Cardiac muscle cell (in vitro differentiated cells and primary cell): ENCODE measurements around the gene SPIRE1. TPM values are rescaled to one million over a fixed set of nuclear protein-coding genes. Genes with fewer than 3 reads are reported as not detected.
"Not testable (repeated sequence)": the region's sequence is repeated elsewhere in the genome, so short reads cannot be mapped to it uniquely, and the experiment has no call there.

Source experiments
- DNase-seq, 2 donors: peaks; one replicate each; pipeline versions ENCODE4 v3.0.0 to v3.0.0-alpha.2; 2010 to 2017; ENCODE audit warnings: low read depth in 1 of 2, low spot score in 1 of 2
- H3K27ac ChIP-seq: fragments of 200-600 bp; sonication (generic); 2 replicates; pipeline ENCODE4 v1.5.1; 2016
- H3K27me3 ChIP-seq: fragments of 200-600 bp; sonication (generic); 2 replicates; pipeline ENCODE4 v1.6.0; 2016; ENCODE audit warnings: control low read depth
- H3K36me3 ChIP-seq: fragments of 200-600 bp; sonication (generic); 2 replicates; pipeline ENCODE4 v1.5.1; 2016; ENCODE audit warnings: control low read depth
- H3K4me1 ChIP-seq: fragments of 200-600 bp; sonication (generic); 2 replicates; pipeline ENCODE4 v1.8.1; 2017; ENCODE audit warnings: low read depth, mild to moderate bottlenecking, mixed run types
- H3K4me3 ChIP-seq: fragments of 200-600 bp; sonication (generic); 2 replicates; pipeline ENCODE4 v1.5.1; 2016; ENCODE audit warnings: mild to moderate bottlenecking
- H3K9me3 ChIP-seq: fragments of 200-600 bp; sonication (generic); 2 replicates; pipeline ENCODE4 v1.5.1; 2017; ENCODE audit warnings: low read depth, mild to moderate bottlenecking, control low read depth
- polyA plus RNA-seq: library from polyadenylated mRNA; unstranded; fragments of >200 nt; fragmentation: Nextera tagmentation; extraction: Ambion mirVana; gene quantifications from 2 replicates; pipeline ENCODE4 v1.2.1, GENCODE V29; 2016
- total RNA-seq: library from RNA; depleted of rRNA; stranded (reverse); fragments of >200 nt; gene quantifications from 2 replicates; pipeline ENCODE4 v1.2.3, GENCODE V29; 2016
- TF ChIP-seq, protein P1 (sequence below): IDR thresholded peaks from 2 replicates; pipeline ENCODE4 v1.5.1; 2012; ENCODE audit warnings: low read depth, mild to moderate bottlenecking, low read length

Gene SPIRE1
- total and polyA plus RNA-seq, 2 experiments from 2014 or later: 17.8 to 19.6 TPM

GRCh38 chr18:12543697-12544096 is 114.2 kb downstream of the SPIRE1 start:
- H3K9me3 ChIP-seq: no peaks in the 10 kb centered on the region
- no peaks in the 10 kb centered on the region for H3K27me3 ChIP-seq
- TF ChIP-seq, protein P1, sequence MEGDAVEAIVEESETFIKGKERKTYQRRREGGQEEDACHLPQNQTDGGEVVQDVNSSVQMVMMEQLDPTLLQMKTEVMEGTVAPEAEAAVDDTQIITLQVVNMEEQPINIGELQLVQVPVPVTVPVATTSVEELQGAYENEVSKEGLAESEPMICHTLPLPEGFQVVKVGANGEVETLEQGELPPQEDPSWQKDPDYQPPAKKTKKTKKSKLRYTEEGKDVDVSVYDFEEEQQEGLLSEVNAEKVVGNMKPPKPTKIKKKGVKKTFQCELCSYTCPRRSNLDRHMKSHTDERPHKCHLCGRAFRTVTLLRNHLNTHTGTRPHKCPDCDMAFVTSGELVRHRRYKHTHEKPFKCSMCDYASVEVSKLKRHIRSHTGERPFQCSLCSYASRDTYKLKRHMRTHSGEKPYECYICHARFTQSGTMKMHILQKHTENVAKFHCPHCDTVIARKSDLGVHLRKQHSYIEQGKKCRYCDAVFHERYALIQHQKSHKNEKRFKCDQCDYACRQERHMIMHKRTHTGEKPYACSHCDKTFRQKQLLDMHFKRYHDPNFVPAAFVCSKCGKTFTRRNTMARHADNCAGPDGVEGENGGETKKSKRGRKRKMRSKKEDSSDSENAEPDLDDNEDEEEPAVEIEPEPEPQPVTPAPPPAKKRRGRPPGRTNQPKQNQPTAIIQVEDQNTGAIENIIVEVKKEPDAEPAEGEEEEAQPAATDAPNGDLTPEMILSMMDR: no peak
- H3K36me3 ChIP-seq: no peaks in the 10 kb centered on the region
- no peak overlapping the region for H3K4me3 ChIP-seq
- H3K27ac ChIP-seq: no peak overlapping the region
- H3K4me1 ChIP-seq: no peaks in the 10 kb centered on the region
- peak in 1 of 2 donors; percentile 12 for DNase-seq

GRCh38 chr18:12540751-12541150 is 117.2 kb downstream of the SPIRE1 start:
- Histone ChIP-seq H3K4me1 (no peaks in the 10 kb centered on the region), H3K27ac (no peak overlapping the region), H3K36me3 (no peaks in the 10 kb centered on the region), H3K27me3 (no peaks in the 10 kb centered on the region), H3K9me3 (no peaks in the 10 kb centered on the region), H3K4me3 (no peak overlapping the region)
- DNase-seq: no peak
- TF ChIP-seq, protein P1: no peak

- DNase-seq: peak in 1 of 2 donors; percentile 11
- not testable (repeated sequence) for H3K36me3 ChIP-seq, H3K4me3 ChIP-seq, H3K4me1 ChIP-seq, H3K9me3 ChIP-seq, H3K27me3 ChIP-seq, H3K27ac ChIP-seq
These were observed 118.7 kb downstream of the SPIRE1 start for GRCh38 chr18:12539158-12539557.

- Histone ChIP-seq H3K4me1 (peaks cover 9% of the 10 kb centered on the region), H3K9me3 (no peaks in the 10 kb centered on the region), H3K4me3 (no peak overlapping the region), H3K36me3 (no peaks in the 10 kb centered on the region), H3K27me3 (no peaks in the 10 kb centered on the region), H3K27ac (no peak overlapping the region)
- TF ChIP-seq, protein P1: no peak
- no peak for DNase-seq
These were observed 123.1 kb downstream of the SPIRE1 start for GRCh38 chr18:12534820-12535219.

GRCh38 chr18:12532661-12533060 is 125.2 kb downstream of the SPIRE1 start:
- TF ChIP-seq, protein P1: no peak
- no peaks in the 10 kb centered on the region for H3K9me3 ChIP-seq
- no peaks in the 10 kb centered on the region for H3K27me3 ChIP-seq
- peak in 1 of 2 donors; percentile 26 for DNase-seq
- H3K27ac ChIP-seq: no peak overlapping the region
- peaks cover 9% of the 10 kb centered on the region for H3K4me1 ChIP-seq
- H3K4me3 ChIP-seq: no peak overlapping the region
- H3K36me3 ChIP-seq: no peaks in the 10 kb centered on the region

GRCh38 chr18:12531749-12532148 is 126.2 kb downstream of the SPIRE1 start:
- no peak for DNase-seq
- H3K27ac ChIP-seq: no peak overlapping the region
- no peaks in the 10 kb centered on the region for H3K9me3 ChIP-seq
- TF ChIP-seq, protein P1: peak; percentile 2
- H3K36me3 ChIP-seq: no peaks in the 10 kb centered on the region
- H3K4me3 ChIP-seq: no peak overlapping the region
- H3K4me1 ChIP-seq: peaks cover 9% of the 10 kb centered on the region
- H3K27me3 ChIP-seq: no peaks in the 10 kb centered on the region
